ENCODE data around the gene RIC3. TPM values are rescaled to one million over a fixed set of nuclear protein-coding genes. Genes with fewer than 3 reads are reported as not detected.

The RIC3 gene
- total RNA-seq, 1 donor from 2014 or later = 2.4 TPM

- no peak for DNase-seq (ENCODE audit: low read depth)
Measured at GRCh38 chr11:8102965-8103364, 65.9 kb downstream of the RIC3 start.

GRCh38 chr11:8102296-8102915 is 66.4 kb downstream of the RIC3 start:
- DNase-seq (ENCODE audit: low read depth) = peak; percentile 55

GRCh38 chr11:8101421-8101820 is 67.4 kb downstream of the RIC3 start:
- no peak for DNase-seq (ENCODE audit: low read depth)

GRCh38 chr11:8100605-8101004 is 68.2 kb downstream of the RIC3 start:
- DNase-seq (ENCODE audit: low read depth) = no peak

- DNase-seq (ENCODE audit: low read depth) = no peak
Measured at GRCh38 chr11:8100158-8100557, 68.7 kb downstream of the RIC3 start.

GRCh38 chr11:8099291-8099899 is 69.4 kb downstream of the RIC3 start:
- peak; percentile 76 for DNase-seq (ENCODE audit: low read depth)

GRCh38 chr11:8098879-8099278 is 69.9 kb downstream of the RIC3 start:
- DNase-seq (ENCODE audit: low read depth) = no peak

GRCh38 chr11:8098361-8098760 is 70.5 kb downstream of the RIC3 start:
- DNase-seq (ENCODE audit: low read depth) = no peak

GRCh38 chr11:8097926-8098325 is 70.9 kb downstream of the RIC3 start:
- no peak for DNase-seq (ENCODE audit: low read depth)

- DNase-seq (ENCODE audit: low read depth) = no peak
Measured at GRCh38 chr11:8097468-8097867, 71.4 kb downstream of the RIC3 start.

GRCh38 chr11:8097062-8097461 is 71.8 kb downstream of the RIC3 start:
- DNase-seq (ENCODE audit: low read depth) = no peak

- no peak for DNase-seq (ENCODE audit: low read depth)
Measured at GRCh38 chr11:8096575-8096974, 72.2 kb downstream of the RIC3 start.

- no peak for DNase-seq (ENCODE audit: low read depth)
Measured at GRCh38 chr11:8095806-8096522, 72.9 kb downstream of the RIC3 start.

GRCh38 chr11:8095371-8095770 is 73.5 kb downstream of the RIC3 start:
- no peak for DNase-seq (ENCODE audit: low read depth)

GRCh38 chr11:8094656-8095055 is 74.2 kb downstream of the RIC3 start:
- no peak for DNase-seq (ENCODE audit: low read depth)

- no peak for DNase-seq (ENCODE audit: low read depth)
Measured at GRCh38 chr11:8093931-8094575, 74.8 kb downstream of the RIC3 start.

GRCh38 chr11:8092587-8093424 is 76.0 kb downstream of the RIC3 start:
- peak; percentile 51 for DNase-seq (ENCODE audit: low read depth)

GRCh38 chr11:8091721-8092120 is 77.1 kb downstream of the RIC3 start:
- no peak for DNase-seq (ENCODE audit: low read depth)

- DNase-seq (ENCODE audit: low read depth) = peak; percentile 14
Measured at GRCh38 chr11:8090756-8091155, 78.1 kb downstream of the RIC3 start.

- no peak for DNase-seq (ENCODE audit: low read depth)
Measured at GRCh38 chr11:8089791-8090510, 78.9 kb downstream of the RIC3 start.

GRCh38 chr11:8087756-8088155 is 81.1 kb downstream of the RIC3 start:
- no peak for DNase-seq (ENCODE audit: low read depth)
